ENCODE data around the gene RNF148.

DNA sequence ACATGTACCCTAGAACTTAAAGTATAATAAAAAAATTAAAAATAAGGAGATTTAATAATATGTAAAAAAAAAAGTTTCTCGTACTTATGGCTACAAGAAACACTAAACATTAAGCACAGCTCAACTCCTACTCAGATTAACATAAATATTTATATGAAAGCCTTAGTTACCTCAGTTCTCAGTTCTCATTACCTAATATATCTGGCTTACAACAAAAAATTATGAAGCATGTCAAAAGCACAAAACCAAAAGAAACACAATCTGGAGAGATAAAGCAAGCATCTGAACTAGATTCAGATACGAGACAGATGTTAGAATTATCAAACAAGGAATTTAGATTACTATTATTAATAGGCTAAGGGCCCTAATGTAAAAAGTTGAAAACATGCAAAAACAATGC lies 43.9 kb downstream of the RNF148 start:
- TF ChIP-seq, protein P1, sequence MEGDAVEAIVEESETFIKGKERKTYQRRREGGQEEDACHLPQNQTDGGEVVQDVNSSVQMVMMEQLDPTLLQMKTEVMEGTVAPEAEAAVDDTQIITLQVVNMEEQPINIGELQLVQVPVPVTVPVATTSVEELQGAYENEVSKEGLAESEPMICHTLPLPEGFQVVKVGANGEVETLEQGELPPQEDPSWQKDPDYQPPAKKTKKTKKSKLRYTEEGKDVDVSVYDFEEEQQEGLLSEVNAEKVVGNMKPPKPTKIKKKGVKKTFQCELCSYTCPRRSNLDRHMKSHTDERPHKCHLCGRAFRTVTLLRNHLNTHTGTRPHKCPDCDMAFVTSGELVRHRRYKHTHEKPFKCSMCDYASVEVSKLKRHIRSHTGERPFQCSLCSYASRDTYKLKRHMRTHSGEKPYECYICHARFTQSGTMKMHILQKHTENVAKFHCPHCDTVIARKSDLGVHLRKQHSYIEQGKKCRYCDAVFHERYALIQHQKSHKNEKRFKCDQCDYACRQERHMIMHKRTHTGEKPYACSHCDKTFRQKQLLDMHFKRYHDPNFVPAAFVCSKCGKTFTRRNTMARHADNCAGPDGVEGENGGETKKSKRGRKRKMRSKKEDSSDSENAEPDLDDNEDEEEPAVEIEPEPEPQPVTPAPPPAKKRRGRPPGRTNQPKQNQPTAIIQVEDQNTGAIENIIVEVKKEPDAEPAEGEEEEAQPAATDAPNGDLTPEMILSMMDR (IDR thresholded peaks at IDR 0.05; ENCODE audit: insufficient read depth, low read length) = no peak
- TF ChIP-seq POLR2AphosphoS5 (IDR thresholded peaks at IDR 0.05; ENCODE audit: low read depth) (no peak), SPI1 (IDR thresholded peaks at IDR 0.05; ENCODE audit: borderline replicate concordance, low read depth) (no peak), GABPA (IDR thresholded peaks at IDR 0.05; ENCODE audit: low read depth) (no peak)
- TF ChIP-seq, protein P2, sequence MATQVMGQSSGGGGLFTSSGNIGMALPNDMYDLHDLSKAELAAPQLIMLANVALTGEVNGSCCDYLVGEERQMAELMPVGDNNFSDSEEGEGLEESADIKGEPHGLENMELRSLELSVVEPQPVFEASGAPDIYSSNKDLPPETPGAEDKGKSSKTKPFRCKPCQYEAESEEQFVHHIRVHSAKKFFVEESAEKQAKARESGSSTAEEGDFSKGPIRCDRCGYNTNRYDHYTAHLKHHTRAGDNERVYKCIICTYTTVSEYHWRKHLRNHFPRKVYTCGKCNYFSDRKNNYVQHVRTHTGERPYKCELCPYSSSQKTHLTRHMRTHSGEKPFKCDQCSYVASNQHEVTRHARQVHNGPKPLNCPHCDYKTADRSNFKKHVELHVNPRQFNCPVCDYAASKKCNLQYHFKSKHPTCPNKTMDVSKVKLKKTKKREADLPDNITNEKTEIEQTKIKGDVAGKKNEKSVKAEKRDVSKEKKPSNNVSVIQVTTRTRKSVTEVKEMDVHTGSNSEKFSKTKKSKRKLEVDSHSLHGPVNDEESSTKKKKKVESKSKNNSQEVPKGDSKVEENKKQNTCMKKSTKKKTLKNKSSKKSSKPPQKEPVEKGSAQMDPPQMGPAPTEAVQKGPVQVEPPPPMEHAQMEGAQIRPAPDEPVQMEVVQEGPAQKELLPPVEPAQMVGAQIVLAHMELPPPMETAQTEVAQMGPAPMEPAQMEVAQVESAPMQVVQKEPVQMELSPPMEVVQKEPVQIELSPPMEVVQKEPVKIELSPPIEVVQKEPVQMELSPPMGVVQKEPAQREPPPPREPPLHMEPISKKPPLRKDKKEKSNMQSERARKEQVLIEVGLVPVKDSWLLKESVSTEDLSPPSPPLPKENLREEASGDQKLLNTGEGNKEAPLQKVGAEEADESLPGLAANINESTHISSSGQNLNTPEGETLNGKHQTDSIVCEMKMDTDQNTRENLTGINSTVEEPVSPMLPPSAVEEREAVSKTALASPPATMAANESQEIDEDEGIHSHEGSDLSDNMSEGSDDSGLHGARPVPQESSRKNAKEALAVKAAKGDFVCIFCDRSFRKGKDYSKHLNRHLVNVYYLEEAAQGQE (IDR thresholded peaks at IDR 0.05; ENCODE audit: insufficient replicate concordance, low read depth) = no peak

All from HL-60 (cell line).